Measurements from ENCODE around the gene CCR5AS.
"Not testable (repeated sequence)": the region's sequence is repeated elsewhere in the genome, so short reads cannot be mapped to it uniquely, and the experiment has no call there.

The CCR5AS gene

GRCh38 chr3:46429250-46429649 lies 22.4 kb upstream of the CCR5AS start:
- no peak for DNase-seq (ENCODE audit: low read depth in 3 of 3, low spot score in 1 of 3)

GRCh38 chr3:46427916-46428833 lies 21.3 kb upstream of the CCR5AS start:
- DNase-seq (ENCODE audit: low read depth in 3 of 3, low spot score in 1 of 3) = no peak

GRCh38 chr3:46427404-46427803 lies 20.5 kb upstream of the CCR5AS start:
- DNase-seq (ENCODE audit: low read depth in 3 of 3, low spot score in 1 of 3) = not testable (repeated sequence)

GRCh38 chr3:46426476-46426875 lies 19.6 kb upstream of the CCR5AS start:
- DNase-seq (ENCODE audit: low read depth in 3 of 3, low spot score in 1 of 3) = not testable (repeated sequence)

GRCh38 chr3:46423588-46423987 lies 16.7 kb upstream of the CCR5AS start:
- no peak for DNase-seq (ENCODE audit: low read depth in 3 of 3, low spot score in 1 of 3)

- DNase-seq (ENCODE audit: low read depth in 3 of 3, low spot score in 1 of 3) = no peak
These were observed 15.8 kb upstream of the CCR5AS start for GRCh38 chr3:46422617-46423016.

GRCh38 chr3:46420931-46421330 lies 14.1 kb upstream of the CCR5AS start:
- DNase-seq (ENCODE audit: low read depth in 3 of 3, low spot score in 1 of 3) = no peak

- DNase-seq (ENCODE audit: low read depth in 3 of 3, low spot score in 1 of 3) = no peak
These were observed 12.9 kb upstream of the CCR5AS start for GRCh38 chr3:46419816-46420215.

- no peak for DNase-seq (ENCODE audit: low read depth in 3 of 3, low spot score in 1 of 3)
These were observed 11.2 kb upstream of the CCR5AS start for GRCh38 chr3:46417841-46418611.

- no peak for DNase-seq (ENCODE audit: low read depth in 3 of 3, low spot score in 1 of 3)
These were observed 10.1 kb upstream of the CCR5AS start for GRCh38 chr3:46416811-46417510.

- DNase-seq (ENCODE audit: low read depth in 3 of 3, low spot score in 1 of 3) = no peak
These were observed 9.4 kb upstream of the CCR5AS start for GRCh38 chr3:46416125-46416810.

- DNase-seq (ENCODE audit: low read depth in 3 of 3, low spot score in 1 of 3) = no peak
These were observed 7.9 kb upstream of the CCR5AS start for GRCh38 chr3:46414739-46415138.

- no peak for DNase-seq (ENCODE audit: low read depth in 3 of 3, low spot score in 1 of 3)
These were observed 7.1 kb upstream of the CCR5AS start for GRCh38 chr3:46413951-46414350.

- DNase-seq (ENCODE audit: low read depth in 3 of 3, low spot score in 1 of 3) = no peak
These were observed 6.0 kb upstream of the CCR5AS start for GRCh38 chr3:46412786-46413298.

- no peak for DNase-seq (ENCODE audit: low read depth in 3 of 3, low spot score in 1 of 3)
These were observed 4.4 kb upstream of the CCR5AS start for GRCh38 chr3:46411271-46411670.

GRCh38 chr3:46410669-46411068 lies 3.8 kb upstream of the CCR5AS start:
- DNase-seq (ENCODE audit: low read depth in 3 of 3, low spot score in 1 of 3) = no peak

- no peak for DNase-seq (ENCODE audit: low read depth in 3 of 3, low spot score in 1 of 3)
These were observed 3.0 kb upstream of the CCR5AS start for GRCh38 chr3:46409739-46410489.

GRCh38 chr3:46408853-46409252 lies 2.0 kb upstream of the CCR5AS start:
- DNase-seq (ENCODE audit: low read depth in 3 of 3, low spot score in 1 of 3) = no peak

GRCh38 chr3:46407970-46408369 lies 1.1 kb upstream of the CCR5AS start:
- no peak for DNase-seq (ENCODE audit: low read depth in 3 of 3, low spot score in 1 of 3)

- no peak for DNase-seq (ENCODE audit: low read depth in 3 of 3, low spot score in 1 of 3)
These were observed 451 bp downstream of the CCR5AS start for GRCh38 chr3:46406443-46406787.

Measured in stimulated activated CD4-positive, alpha-beta T cell treated with anti-CD3 and anti-CD28 coated beads, TNF-alpha, amount 100 ng/mL, for 1 hour (primary cell).